ENCODE results near the gene SENP1.
"Not testable (repeated sequence)": the region's sequence is repeated elsewhere in the genome, so short reads cannot be mapped to it uniquely, and the experiment has no call there.

Gene SENP1

DNA sequence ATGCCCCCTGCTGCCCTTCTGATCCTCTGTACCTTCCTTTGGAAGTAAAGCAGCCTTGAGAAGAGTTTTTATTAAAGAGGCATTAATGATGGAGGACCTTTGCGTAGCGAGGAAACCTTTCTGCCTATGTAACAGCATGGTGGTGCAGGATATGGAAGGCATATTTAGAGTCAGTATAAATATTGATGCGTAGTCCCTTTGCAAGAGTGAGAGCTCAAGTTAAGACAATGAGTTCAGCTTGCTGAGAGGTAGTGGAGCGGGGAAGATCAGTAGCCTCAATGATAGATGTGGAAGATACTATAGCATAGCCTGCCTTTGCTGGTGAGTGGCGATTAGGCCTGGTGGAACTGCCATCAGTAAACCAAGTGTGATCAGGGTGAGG is 5.4 kb upstream of the SENP1 start:
- DNase-seq (ENCODE audit: low read depth): not testable (repeated sequence)

DNA sequence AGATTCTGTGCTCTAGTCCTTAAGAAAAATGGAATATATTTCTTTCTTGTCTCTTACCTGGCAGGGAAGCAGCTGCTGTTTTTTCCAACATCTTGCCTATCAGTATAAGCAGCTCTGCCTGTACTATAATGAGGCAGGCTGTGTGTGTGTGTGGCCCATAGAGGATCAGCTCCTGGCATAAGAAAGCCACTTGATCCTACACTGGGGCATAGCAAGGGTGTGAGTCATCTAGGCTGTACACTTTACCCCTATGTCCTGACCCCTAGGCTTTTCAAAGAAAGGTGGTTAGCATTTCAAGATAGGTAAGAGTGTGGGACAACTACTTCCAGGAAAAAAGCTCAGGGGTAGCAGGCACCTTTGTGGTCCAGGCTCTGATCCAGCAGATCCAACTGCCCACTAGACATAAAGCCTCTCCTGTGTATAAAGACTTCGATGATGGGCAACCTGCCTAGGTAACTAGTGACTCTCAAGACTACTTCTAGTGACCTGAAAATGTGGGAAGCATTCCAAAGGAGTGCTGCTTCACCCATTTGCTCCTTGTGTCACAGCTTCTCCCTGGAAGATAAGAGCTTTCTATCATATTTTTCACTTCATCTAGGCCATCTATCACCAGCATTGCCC is 4.9 kb upstream of the SENP1 start:
- DNase-seq (ENCODE audit: low read depth): no peak

DNA sequence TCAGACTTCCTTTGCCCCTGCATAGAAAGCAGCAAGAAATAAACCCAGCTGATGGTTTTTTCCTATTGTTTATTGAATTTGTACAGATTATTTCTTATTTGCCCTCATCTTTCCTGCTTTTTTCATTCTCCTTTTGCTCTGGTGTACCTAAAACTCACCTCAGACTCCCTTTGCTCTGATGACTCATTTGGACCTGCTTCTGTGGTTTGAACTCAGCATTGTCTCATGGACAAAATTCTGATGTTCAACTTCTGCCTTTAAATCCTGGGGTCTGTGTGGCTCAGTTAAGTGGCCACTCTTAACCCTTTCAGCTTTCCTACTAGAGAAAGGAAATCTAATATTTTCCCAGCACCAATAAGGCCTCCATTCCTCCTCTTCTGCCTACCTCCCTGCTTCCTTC is 3.5 kb upstream of the SENP1 start:
- DNase-seq (ENCODE audit: low read depth): no peak

DNA sequence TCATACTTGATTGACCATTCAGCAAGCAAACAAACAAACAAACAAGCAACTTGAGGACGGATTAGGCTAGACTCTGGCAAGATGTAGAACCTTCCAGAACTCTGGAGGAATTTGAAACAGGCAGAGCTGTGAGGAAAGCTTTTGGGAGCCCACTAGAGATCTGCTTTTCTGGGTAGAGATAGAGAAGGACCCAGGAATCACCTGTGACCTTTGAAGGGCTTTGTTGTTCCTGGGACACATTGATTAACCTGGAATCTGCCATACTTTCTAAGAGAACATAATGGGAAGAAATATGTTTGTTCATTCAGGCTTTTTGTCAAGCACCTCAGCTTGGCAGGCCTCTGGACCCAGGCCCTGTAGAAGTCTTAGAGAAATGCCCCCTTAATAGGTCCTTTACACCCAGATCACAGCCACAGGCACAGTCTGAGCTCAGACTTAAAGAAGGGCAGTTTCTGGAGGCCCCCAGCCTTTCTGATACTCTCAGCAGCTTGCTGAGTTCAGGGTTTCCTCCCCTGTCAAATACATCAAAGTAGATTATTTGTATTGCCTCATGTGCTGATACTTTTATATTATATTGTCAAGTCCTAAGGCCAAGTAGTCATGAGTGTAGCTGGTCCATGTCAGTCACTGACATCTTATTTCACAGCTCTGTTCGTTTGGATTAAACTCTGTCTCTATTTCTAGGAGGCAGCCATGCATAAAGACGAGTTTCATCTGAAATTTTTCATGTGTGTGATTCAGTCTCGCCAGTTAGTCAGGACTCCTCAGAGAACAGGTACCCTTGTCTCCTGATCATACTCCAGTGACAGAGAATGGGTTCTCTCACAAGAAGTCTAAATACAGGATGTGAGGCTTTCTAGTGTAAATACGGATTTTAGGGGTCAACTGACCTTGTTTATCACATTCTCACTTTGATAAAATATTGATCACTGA is 1.1 kb upstream of the SENP1 start:
- DNase-seq (ENCODE audit: low read depth): no peak

DNA sequence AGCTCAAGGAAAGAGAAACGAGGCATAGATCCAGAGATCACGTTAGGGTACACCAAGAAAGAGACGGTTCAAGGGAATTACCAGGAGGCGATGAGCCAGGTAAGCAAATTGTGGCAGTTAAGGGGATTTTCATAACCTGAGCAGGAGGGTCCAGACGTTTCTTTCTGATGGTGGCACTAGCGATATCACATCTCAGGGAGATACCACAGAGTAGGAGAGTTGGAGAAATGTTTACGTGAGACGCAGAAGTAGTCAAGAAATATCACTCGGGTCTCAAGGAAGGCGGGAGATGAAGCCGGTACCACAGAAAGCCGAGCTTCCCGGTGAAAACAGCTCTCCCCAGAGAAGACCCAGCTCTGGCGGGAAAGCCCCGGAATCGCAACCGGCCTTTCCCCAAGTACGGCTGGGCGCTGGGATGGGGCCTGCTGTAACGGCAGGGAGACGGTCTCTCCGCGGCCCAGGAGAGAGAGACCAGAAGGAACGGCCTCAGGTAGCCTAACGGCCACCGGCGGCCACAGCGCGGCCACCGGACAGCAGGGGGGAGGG is 485 bp downstream of the SENP1 start:
- DNase-seq (ENCODE audit: low read depth): no peak

DNA sequence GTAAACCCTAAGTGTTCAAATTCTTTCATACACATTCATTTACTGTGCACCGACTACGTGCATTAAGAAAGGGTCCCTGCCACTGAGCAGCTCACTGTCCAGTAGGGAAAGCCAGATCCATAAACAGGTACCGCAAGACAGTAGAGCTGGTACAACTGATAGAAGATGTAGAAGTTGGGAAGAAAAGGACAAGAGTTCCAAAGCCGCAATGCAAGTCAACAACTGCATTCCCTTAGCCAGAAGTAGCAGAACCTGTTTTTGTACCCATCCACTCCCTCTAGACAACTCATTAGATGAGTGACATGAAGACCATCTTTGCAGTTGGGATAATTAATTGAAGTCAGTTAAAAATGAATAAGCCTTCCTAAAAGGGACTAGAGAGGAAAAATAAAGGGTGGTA is 1.3 kb downstream of the SENP1 start:
- DNase-seq (ENCODE audit: low read depth): no peak

- DNase-seq (ENCODE audit: low read depth): peak; percentile 2
These were observed 13.3 kb downstream of the SENP1 start for GRCh38 chr12:48092611-48093010.

DNA sequence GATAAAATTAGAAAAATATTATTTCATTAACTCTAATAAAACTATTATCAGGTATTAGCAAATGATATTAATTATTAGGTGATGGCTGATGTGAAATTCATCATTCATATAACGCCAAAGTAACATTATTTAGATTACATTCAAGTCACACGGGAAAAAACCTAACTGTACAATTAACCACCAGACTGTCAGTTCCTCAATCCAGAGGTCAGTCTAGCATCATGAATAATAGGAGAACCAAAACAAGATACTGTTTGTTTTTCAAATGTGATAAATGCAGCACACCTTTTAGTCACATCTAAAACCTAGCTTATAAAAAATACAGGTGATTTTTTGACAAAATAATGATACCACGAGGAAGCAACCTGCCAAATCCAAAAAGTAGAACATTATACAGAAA is 19.6 kb downstream of the SENP1 start:
- DNase-seq (ENCODE audit: low read depth): no peak

- DNase-seq (ENCODE audit: low read depth): no peak
These were observed 20.9 kb downstream of the SENP1 start for GRCh38 chr12:48084841-48085460.

DNA sequence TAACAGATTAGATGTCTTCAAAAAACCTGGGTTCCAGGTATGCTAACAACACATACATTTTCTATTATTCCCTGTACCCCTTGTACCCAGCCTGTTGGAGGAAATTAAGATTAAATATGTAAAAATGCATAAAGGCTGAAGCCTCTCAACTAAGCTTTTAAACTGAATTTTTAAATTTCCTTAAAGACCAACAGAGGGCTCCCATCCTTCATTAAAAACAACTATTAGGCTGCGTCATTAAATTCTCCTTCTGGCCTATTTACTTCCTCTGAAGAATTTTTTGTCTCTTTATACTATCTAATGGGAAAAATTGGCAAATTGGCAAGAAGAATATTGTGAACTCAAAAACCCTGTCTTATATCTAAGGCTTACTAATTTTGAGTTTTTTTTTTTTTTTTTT is 21.8 kb downstream of the SENP1 start:
- peak; percentile 44 for DNase-seq (ENCODE audit: low read depth)

- no peak for DNase-seq (ENCODE audit: low read depth)
These were observed 25.1 kb downstream of the SENP1 start for GRCh38 chr12:48080821-48081220.

- DNase-seq (ENCODE audit: low read depth): no peak
These were observed 25.6 kb downstream of the SENP1 start for GRCh38 chr12:48080285-48080684.

DNA sequence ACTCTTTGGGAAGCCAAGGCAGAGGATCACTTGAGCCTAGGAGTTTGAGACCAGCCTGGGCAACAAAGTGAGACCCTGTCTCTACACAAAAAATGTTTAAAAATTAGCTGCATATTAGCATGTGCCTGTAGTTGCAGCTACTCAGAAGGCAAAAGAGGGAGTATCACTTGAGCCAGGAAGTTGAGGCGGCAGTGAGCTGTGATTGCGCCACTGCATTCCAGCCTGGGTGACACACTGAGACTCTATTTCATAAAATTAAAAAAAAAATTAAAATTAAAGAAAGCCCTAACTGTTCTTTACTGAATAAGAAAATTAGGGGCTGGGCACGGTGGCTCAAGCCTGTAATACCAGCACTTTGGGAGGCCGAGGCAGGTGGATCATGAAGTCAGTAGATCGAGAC is 27.0 kb downstream of the SENP1 start:
- peak; percentile 73 for DNase-seq (ENCODE audit: low read depth)

- no peak for DNase-seq (ENCODE audit: low read depth)
These were observed 28.8 kb downstream of the SENP1 start for GRCh38 chr12:48077111-48077510.

GRCh38 chr12:48075832-48076231 is 30.0 kb downstream of the SENP1 start:
- DNase-seq (ENCODE audit: low read depth): no peak

GRCh38 chr12:48074266-48074665 is 31.6 kb downstream of the SENP1 start:
- no peak for DNase-seq (ENCODE audit: low read depth)

DNA sequence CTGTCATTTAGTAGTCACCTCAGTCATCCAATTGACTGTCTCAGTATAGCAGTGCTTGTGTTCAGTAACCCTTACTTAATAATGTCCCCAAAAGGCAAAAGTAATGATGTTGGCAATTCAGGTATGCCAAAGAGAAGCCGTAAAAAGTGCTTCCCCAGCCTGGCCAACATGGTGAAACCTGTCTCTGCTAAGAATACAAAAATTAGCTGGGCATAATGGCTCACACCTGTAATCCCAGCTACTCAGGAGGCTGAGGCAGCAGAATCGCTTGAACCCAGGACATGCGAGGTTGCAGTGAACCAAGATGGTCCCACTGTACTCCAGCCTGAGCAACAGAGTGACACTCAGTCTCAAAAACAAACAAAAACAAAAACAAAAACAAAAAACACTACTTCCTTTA is 33.6 kb downstream of the SENP1 start:
- no peak for DNase-seq (ENCODE audit: low read depth)

- DNase-seq (ENCODE audit: low read depth): no peak
These were observed 34.1 kb downstream of the SENP1 start for GRCh38 chr12:48071808-48072207.

- DNase-seq (ENCODE audit: low read depth): no peak
These were observed 35.1 kb downstream of the SENP1 start for GRCh38 chr12:48070731-48071130.

- no peak for DNase-seq (ENCODE audit: low read depth)
These were observed 35.8 kb downstream of the SENP1 start for GRCh38 chr12:48070033-48070432.

GRCh38 chr12:48069241-48069640 is 36.6 kb downstream of the SENP1 start:
- DNase-seq (ENCODE audit: low read depth): no peak

- no peak for DNase-seq (ENCODE audit: low read depth)
These were observed 37.4 kb downstream of the SENP1 start for GRCh38 chr12:48068457-48068856.
